GM19035 (cell line): ENCODE results near the gene MAMDC2.

Experiments used
- ATAC-seq: cut with Tn5 transposase; IDR thresholded peaks from one replicate; pipeline ENCODE4 v1.9.1; 2021; ENCODE audit not compliant: unreplicated experiment

MAMDC2 gene

GRCh38 chr9:70130266-70130665 is 86.6 kb downstream of the MAMDC2 start:
- no peak for ATAC-seq

- no peak for ATAC-seq
Measured at GRCh38 chr9:70131296-70131695, 87.6 kb downstream of the MAMDC2 start.

GRCh38 chr9:70133253-70134208 is 89.9 kb downstream of the MAMDC2 start:
- no peak for ATAC-seq

DNA sequence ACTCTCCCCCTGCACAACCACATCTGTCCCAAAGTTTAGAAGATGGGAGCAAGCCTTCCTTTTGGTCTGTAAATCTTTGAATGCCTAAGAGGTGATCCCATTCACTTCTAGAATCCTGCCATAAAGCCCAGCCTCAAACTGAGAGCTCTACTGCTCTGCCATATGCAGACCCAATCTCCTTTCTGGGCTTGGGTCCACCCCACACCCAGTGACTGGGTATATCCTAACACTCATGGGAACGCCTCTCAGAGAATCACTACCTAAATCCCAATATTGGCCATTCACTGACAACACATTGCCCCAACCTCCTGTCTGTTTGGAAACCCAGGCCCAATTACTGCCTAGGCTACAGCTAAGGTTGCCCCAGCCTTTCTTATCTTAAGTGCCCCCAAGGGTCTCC is 90.7 kb downstream of the MAMDC2 start:
- ATAC-seq, result no peak

DNA sequence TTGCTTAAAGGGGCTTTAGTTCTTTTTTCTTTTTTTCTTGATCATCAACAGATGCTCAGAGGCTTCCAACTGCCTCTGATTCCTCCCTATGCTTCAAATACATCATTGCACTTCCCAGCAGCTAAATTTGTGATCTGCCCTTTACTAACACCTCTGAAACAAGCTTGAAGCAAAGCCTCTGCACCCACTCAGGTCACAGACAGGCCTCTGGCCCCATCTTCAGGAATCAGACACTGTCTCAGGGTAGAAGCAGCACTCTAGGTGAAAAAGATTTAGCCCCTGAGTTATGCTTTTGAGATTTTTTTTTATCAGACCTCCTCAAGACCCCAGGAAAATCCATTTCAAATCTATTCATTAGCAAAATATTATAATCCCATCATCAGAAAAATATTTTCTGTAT is 91.5 kb downstream of the MAMDC2 start:
- no peak for ATAC-seq

GRCh38 chr9:70136632-70137031 is 93.0 kb downstream of the MAMDC2 start:
- ATAC-seq, result no peak

DNA sequence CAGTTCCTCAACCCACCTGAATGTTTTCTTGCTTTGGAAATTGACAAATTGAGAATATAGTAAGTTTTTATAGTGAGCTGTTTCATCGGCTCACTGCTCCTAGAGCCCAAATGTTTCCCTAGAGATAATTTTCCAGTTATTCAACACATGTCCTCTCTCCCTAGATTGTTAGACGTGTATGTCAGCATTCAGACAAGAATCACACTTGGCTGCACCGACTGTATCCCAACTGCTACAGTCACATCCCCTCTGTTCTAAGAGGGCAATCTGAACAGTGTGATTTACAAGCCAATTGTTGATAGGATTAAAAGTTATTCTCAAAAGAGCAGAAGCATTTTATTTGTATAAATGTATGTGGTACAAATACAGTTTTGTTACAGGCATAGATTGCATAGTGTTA is 93.9 kb downstream of the MAMDC2 start:
- no peak for ATAC-seq

DNA sequence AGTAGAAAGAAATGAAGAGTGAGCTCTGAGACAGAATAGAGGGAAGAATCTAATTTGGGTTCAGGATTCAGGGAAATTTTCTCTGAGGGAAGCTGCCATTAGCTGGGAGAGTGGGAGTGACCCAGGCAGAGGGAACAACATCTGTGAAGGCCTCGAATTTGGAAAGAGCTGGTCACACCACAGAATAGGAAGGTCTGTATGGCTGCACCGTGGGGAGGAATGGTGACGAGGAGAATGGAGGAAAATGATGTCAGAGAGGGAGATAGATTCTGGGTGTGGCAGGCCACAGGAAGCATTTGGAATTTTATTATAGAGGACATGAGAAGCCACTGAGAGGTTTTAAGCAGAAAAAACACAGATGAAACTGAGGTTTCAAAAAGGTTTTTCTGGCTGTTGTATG is 98.5 kb downstream of the MAMDC2 start:
- no peak for ATAC-seq

DNA sequence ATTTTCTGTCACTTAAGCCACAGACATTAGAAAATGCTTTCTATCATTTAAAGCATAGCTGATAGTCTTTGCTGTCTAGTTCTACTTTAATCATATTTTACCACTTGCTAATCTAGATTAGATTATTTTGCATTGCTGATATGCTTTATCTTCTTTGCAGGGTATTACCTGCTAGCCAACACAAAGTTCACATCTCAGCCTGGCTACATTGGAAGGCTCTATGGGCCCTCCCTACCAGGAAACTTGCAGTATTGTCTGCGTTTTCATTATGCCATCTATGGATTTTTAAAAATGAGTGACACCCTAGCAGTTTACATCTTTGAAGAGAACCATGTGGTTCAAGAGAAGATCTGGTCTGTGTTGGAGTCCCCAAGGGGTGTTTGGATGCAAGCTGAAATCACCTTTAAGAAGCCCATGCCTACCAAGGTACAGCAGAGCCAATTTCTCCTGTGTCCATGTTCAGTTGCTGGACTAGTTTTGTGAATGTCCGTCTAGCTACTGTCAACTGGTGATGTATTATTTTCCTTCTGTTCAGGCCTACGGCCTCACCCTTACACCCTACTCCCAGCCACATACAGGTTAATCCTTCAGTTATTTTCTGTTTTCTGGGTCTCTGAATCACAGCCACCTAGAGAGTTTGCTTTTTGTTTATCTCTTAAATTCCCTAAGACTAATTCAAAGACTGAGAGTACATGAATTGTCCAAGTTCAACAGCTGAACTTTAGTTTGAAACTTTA is 99.9 kb downstream of the MAMDC2 start:
- no peak for ATAC-seq

DNA sequence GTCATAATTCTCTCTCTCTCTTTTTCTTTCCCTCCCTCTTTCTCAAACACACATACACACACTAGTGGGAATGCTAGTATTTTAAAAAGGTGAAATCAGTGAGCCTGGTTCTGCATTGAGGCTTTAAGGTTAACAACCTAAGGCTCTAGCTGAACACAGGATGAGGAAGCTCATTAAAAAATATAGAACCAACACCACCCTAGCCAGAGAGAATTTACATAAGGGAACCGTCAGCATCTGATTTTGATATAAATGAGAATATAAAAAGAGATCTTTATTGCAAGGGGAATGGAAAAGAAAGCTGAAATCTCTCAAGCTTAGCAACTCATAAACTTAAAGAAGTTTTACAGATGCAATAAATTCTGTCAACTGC is 100.5 kb downstream of the MAMDC2 start:
- no peak for ATAC-seq

DNA sequence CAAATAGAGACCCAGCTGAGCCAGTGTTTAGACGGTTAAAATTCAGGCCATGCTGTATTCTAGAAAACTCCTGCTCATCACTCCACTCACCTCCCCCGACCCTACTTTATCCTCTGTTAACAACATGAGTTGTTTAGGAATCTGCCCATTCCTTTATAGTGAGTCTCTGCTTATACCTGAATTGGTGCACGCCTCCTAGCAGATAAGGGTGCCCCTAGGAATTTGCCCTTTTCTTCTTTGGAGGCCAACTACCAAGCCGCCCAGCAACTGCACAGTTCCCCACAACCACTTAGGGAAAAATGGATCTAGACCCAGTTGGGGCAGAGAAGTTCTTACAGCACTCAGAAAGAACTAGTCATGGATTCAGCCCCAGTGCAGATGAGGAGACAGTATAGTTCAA is 102.3 kb downstream of the MAMDC2 start:
- ATAC-seq, result no peak

GRCh38 chr9:70147196-70147595 is 103.5 kb downstream of the MAMDC2 start:
- ATAC-seq, result no peak

DNA sequence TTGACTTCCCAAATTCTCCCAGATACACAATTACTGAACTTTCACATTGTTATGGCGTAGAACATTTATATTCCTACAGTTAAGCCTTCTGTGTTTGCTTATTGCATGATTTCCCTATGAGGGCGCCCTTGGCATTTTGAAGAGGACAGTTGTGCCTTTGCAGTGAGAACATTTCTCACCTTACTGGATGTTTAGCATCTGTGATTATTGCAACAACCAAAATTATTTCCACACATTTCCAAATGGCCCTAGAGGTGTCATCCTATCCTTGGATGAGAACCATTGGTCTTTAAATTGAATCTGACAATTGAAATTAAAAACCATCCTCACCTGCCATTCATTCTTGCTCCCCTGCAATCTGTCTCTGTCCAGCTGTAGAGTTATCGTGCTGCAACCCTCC is 104.0 kb downstream of the MAMDC2 start:
- ATAC-seq, result no peak

DNA sequence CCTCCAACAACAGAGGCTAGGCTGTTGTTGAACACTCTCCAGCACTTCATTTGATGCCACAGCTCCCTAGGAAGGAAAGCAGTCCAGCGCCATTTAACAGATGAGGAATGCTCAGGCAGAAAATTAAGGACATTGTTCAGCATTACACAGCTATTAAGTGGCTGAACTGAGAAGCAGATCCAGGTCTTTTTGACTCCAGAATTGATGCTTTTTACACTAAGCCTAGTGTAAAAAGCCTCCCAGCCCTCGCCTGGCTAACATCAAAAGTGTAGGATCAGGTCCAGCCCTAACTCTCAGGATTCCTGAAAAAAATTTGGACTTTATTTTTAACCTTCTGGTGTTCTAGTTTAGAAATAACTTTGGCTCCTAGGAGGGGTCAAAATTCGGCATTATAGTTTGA is 108.7 kb downstream of the MAMDC2 start:
- no peak for ATAC-seq

DNA sequence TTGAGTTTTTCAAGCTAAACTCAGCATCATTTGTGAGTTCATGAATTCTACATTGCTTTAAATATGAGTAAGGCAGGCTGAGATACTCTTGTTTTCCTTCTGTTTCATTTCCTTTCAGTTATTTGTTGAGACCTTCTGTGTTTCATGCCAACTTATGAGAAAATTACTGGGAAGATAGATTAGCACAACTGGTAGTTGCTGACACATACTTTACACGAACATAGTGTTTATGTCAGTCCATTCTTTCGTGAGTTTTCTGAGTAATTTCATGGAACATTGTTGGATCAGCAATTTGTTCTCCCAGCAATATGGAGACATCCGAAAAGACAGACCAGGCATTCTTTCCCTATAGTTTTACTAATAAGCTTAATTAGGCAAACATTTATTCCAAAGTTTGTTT is 113.1 kb downstream of the MAMDC2 start:
- no peak for ATAC-seq

GRCh38 chr9:70159630-70160029 is 116.0 kb downstream of the MAMDC2 start:
- no peak for ATAC-seq

DNA sequence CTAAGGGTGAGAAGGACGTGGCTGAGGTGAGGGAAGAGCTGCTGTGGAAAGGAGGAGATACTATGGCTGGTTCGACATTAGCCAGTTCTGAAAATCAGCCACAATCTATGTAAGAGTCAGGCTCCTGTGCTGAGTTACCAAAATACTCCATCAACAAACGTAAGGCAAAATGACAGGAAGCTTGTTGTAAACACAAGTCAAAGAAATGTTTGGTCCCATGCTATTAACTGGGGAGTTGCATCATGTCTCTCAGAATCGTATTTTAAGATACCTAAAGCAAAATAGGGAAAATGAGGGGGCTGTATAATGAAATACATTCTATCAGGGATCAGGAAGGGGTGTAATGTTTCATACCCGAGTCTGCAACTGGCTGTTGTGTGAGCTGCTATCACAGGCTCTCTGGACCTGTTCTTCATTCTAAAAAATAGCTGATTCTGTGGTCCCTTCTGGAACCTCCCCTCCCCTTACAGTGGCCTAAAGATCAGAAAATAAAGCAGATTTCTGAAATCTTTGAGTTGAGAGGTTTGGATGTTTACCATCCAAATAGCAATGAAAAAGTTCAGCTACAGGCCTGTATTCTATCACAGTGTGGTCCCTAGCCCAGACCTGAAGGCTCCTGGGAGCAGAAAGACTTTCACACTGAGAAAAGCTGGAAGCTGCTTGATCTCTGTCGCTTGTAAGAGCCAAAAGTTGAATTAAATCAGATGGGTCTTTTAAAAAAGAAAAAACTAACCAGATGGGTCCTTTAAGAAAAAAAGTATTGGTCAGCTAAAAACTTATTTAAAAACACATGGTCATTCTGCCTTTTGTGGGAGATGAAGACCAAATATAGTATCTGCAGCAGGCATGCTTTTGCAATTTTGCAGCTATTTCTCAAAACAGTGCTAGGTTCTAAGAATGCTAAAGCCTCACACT is 117.3 kb downstream of the MAMDC2 start:
- no peak for ATAC-seq

DNA sequence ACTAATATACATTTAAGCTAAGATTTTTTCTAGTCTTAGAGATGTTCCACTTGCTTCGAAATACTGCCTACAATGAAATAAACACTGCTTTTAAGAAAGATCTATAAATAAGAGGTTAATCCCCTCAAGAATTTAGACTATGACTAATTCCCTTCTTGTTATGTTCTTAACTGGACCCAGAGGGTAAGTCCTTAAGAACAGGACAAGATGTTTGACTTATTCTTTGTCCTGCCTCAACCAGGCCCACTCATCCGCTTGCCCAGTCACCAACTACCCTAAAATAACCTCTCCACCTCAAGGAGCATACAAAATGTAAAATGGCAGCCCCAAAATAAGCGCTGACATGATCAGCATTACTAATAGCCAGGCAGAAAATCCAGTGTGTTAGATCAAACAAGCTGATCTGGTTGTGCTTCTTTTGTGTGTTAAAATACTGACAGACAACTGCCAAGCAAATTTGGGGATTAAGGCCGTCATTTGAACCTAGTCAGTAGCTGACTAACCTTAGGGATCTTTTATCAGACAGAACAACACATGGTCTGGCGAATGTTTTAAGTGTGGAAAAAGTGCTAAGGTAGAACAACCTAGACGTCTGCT is 121.5 kb downstream of the MAMDC2 start:
- ATAC-seq, result no peak

GRCh38 chr9:70168521-70168920 is 124.9 kb downstream of the MAMDC2 start:
- no peak for ATAC-seq

- no peak for ATAC-seq
Measured at GRCh38 chr9:70169222-70169621, 125.6 kb downstream of the MAMDC2 start.
